Naive thymus-derived CD4-positive, alpha-beta T cell (primary cell): ENCODE measurements around the gene BRI3BP. TPM values are rescaled to one million over a fixed set of nuclear protein-coding genes. Genes with fewer than 3 reads are reported as not detected.

Source experiments
- ATAC-seq: fragments of 150-1000 bp; cut with Tn5 transposase; 2 replicates; pipeline ENCODE4 v1.10.0; 2021; ENCODE audit warnings: mild to moderate bottlenecking, moderate library complexity
- CTCF ChIA-PET: fragments of 350-600 bp; sonication (Branson Sonifier 250); formaldehyde crosslinking; loops from one replicate; lab custom pipeline; 2021; ENCODE audit warnings: antibody characterized with exemption; lab: Charles Lee
- POLR2A ChIA-PET: fragments of 350-600 bp; sonication (Branson Sonifier 250); formaldehyde crosslinking; loops from one replicate; lab custom pipeline; 2021; ENCODE audit warnings: antibody characterized with exemption, inconsistent platforms; lab: Charles Lee
- DNase-seq, 9 donors: peaks; one replicate each; pipeline versions ENCODE4 v3.0.0 to v3.0.0-alpha.2; 2020 to 2022; ENCODE audit warnings: mixed read lengths in 1 of 9
- H3K27ac ChIP-seq: one replicate; pipeline ENCODE4 v1.7.0; 2013; ENCODE audit warnings: mild to moderate bottlenecking, low read depth, low read length, moderate library complexity
- H3K27me3 ChIP-seq, 2 donors: one replicate each; pipeline ENCODE4 v1.7.0; 2013; ENCODE audit warnings: low read length in 2 of 2, mild to moderate bottlenecking in 2 of 2, moderate library complexity in 2 of 2; ENCODE audit not compliant: control insufficient read depth in 2 of 2, insufficient read depth in 2 of 2
- H3K36me3 ChIP-seq, 3 experiments: 1 replicate in 2 of 3; 2 replicates in 1 of 3; pipeline ENCODE4 v1.7.0; 2013; ENCODE audit warnings: low read length in 3 of 3, mild to moderate bottlenecking in 3 of 3, moderate library complexity in 1 of 3; ENCODE audit not compliant: insufficient read depth in 3 of 3, control insufficient read depth in 2 of 3
- H3K4me1 ChIP-seq, 2 donors: one replicate each; pipeline ENCODE4 v1.7.0; 2013; ENCODE audit warnings: low read length in 2 of 2, mild to moderate bottlenecking in 2 of 2, moderate library complexity in 1 of 2; ENCODE audit not compliant: control insufficient read depth in 2 of 2, insufficient read depth in 2 of 2
- H3K4me3 ChIP-seq: 2 replicates; pipeline ENCODE4 v1.7.0; 2013; ENCODE audit warnings: mild to moderate bottlenecking, low read length
- H3K9me3 ChIP-seq, 3 experiments: 1 replicate in 2 of 3; 2 replicates in 1 of 3; pipeline ENCODE4 v1.7.0; 2013; ENCODE audit warnings: low read length in 3 of 3; ENCODE audit not compliant: control insufficient read depth in 2 of 3
- H3K27ac Mint-ChIP-seq, 9 donors: one replicate each; pipeline ENCODE4 v1.8.0; 2020 to 2022; ENCODE audit warnings: mixed read lengths in 9 of 9, mild to moderate bottlenecking in 8 of 9, moderate library complexity in 5 of 9, inconsistent platforms in 2 of 9
- H3K27me3 Mint-ChIP-seq, 5 donors: one replicate each; pipeline ENCODE4 v1.8.0; 2021 to 2022; ENCODE audit warnings: mixed read lengths in 5 of 5, mild to moderate bottlenecking in 1 of 5
- H3K36me3 Mint-ChIP-seq, 5 donors: one replicate each; pipeline ENCODE4 v1.8.0; 2020 to 2022; ENCODE audit warnings: mixed read lengths in 5 of 5, mild to moderate bottlenecking in 3 of 5, inconsistent platforms in 1 of 5
- H3K4me1 Mint-ChIP-seq, 7 donors: one replicate each; pipeline ENCODE4 v1.8.0; 2020 to 2022; ENCODE audit warnings: mixed read lengths in 7 of 7, mild to moderate bottlenecking in 3 of 7, inconsistent platforms in 1 of 7
- H3K4me3 Mint-ChIP-seq, 10 donors: one replicate each; pipeline ENCODE4 v1.8.0; 2020 to 2022; ENCODE audit warnings: mild to moderate bottlenecking in 10 of 10, mixed read lengths in 10 of 10, moderate library complexity in 6 of 10, inconsistent platforms in 2 of 10
- H3K9me3 Mint-ChIP-seq, 11 donors: one replicate each; pipeline ENCODE4 v1.8.0; 2020 to 2022; ENCODE audit warnings: mixed read lengths in 11 of 11, mild to moderate bottlenecking in 4 of 11, inconsistent platforms in 1 of 11, moderate library complexity in 1 of 11
- intact Hi-C, 2 donors: fragments of 100-400 bp; cut with micrococcal nuclease; formaldehyde crosslinking; loops; one replicate each; pipeline ENCODE4 v1.15.1; 2023
- polyA plus RNA-seq, 2 donors: library from polyadenylated mRNA; unstranded; fragments of 300-500 nt; fragmentation: Illumina TruSeq; gene quantifications; one replicate each; pipeline ENCODE4 v1.2.3, GENCODE V29; 2021
- total RNA-seq, 6 experiments: library from RNA in 5 of 6; stranded (reverse) in 5 of 6; gene quantifications; 1 replicate in 5 of 6; 2 replicates in 1 of 6; pipeline ENCODE4 v1.2.3 and lab custom pipeline; 2021 to 2026

BRI3BP gene
- total and polyA plus RNA-seq, 7 experiments from 2014 or later = 2.7 to 19.8 (median 5.8) TPM

DNA sequence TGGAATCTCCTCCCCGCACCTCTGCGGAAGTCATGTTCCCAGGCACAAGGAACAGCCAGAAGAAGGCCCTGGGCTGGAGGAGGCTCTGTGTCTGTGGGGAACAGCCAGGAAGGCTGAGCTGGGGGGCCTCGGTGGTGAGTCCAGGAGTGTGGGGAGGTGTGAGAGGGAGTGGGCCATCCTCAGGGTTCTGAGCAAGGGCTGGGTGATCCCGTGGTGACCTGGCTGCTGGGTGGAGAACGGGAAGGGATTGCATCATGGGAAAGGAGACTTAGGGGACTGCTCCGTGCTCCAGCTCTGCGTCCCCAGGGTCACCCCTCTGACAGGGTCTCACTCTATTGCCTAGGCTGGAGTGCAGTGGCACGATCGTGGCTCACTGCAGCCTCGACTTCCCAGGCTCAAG lies 85.6 kb downstream of the BRI3BP start:
- no peaks in the 10 kb centered on the region for H3K4me1 ChIP-seq
- peaks cover 17 to 48% (median 22%) of the 10 kb centered on the region in 5 donors for H3K36me3 Mint-ChIP-seq
- CTCF ChIA-PET = interaction anchor here (0.7 kb wide), 1 partner anchor 9 kb away, joined by 4 read pairs; no protein-coding TSS in a partner anchor
- H3K9me3 ChIP-seq = no peaks in the 10 kb centered on the region
- H3K4me3 Mint-ChIP-seq = no peak overlapping the region
- H3K4me3 ChIP-seq = no peak overlapping the region
- H3K27me3 Mint-ChIP-seq = no peaks in the 10 kb centered on the region
- ATAC-seq (no peak), DNase-seq (no peak)
- POLR2A ChIA-PET = no interaction called here
- H3K9me3 Mint-ChIP-seq = no peaks in the 10 kb centered on the region
- intact Hi-C loops = no loop called here
- no peak overlapping the region for H3K27ac Mint-ChIP-seq
- peaks cover 0 to 7% (median 0%) of the 10 kb centered on the region in 7 donors for H3K4me1 Mint-ChIP-seq
- H3K27ac ChIP-seq = no peak overlapping the region
- H3K27me3 ChIP-seq = no peaks in the 10 kb centered on the region
- peaks cover 0 to 30% (median 5%) of the 10 kb centered on the region in 3 experiments for H3K36me3 ChIP-seq

DNA sequence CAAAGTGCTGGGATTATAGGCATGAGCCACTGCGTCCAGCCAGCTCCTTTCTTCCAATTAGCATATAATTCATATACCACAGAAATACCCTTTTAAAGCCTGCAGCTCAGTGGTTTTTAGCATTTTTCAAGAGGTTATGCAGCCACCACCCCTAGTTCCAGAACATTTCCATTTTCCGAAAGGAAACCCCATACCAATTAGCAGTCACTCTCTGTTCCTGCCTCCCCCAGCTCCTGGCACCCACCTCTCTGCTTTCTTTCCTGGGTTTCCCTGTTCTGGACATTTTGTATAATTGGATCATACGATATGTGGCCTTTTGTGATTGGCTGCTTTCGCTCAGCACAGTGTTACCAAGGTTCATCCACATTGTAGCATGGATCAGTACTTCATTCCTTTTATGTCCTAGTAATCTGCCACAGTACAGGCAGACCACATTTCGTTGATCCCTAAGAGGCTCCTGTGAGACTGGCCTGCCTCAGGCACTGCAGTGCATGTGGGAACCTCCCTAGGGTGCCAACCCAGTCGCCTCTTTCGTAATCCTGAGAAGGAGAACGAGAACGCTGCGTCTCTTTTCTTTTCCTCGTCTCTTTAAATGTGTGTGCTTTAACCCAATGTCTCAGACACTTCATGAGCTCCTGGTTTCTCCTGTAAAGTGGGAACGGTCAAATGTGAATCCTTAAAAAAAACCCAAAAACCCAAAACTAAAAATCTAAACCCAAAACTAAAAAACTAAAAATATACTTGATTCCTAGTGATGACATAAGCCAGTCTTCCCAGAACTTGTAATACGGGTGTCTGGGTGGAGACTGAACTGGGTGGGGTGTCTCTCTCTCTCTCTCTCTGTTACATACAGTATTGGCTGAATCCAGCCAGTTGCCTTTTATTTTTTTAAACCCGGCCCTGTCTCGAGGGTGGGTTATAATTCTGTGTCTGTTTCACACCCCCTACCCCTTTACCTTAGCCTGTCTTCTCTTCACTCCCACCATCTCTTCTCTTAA lies 86.5 kb downstream of the BRI3BP start:
- H3K36me3 Mint-ChIP-seq = peaks cover 20 to 51% (median 22%) of the 10 kb centered on the region in 5 donors

More for the DNA sequence above, 86.5 kb downstream of the BRI3BP start:
- H3K4me1 Mint-ChIP-seq = peaks cover 0 to 7% (median 0%) of the 10 kb centered on the region in 7 donors
- CTCF ChIA-PET = interaction anchor here (0.5 kb wide), 1 partner anchor 83 kb away, joined by 3 read pairs; no protein-coding TSS in a partner anchor
- intact Hi-C loops = no loop called here
- H3K4me3 Mint-ChIP-seq = no peak overlapping the region
- Histone ChIP-seq H3K36me3 (peaks cover 0 to 33% (median 5%) of the 10 kb centered on the region in 3 experiments), H3K9me3 (no peaks in the 10 kb centered on the region), H3K27ac (no peak overlapping the region), H3K4me1 (no peaks in the 10 kb centered on the region), H3K27me3 (no peaks in the 10 kb centered on the region), H3K4me3 (no peak overlapping the region)
- ATAC-seq = no peak
- DNase-seq = no peak
- no peaks in the 10 kb centered on the region for H3K9me3 Mint-ChIP-seq
- H3K27me3 Mint-ChIP-seq = no peaks in the 10 kb centered on the region
- no peak overlapping the region for H3K27ac Mint-ChIP-seq
- POLR2A ChIA-PET = no interaction called here

Other genes starting within 250 kb of the BRI3BP start
- 1 to 10 TPM; 2.5 to 7.1 (median 4.3) TPM for gene SCARB1, start 129.8 kb upstream of the BRI3BP start, total RNA-seq
- gene SCARB1, start 129.8 kb upstream of the BRI3BP start, polyA plus RNA-seq = 1 to 10 TPM; 2.2 to 2.6 TPM
- 1,000 to 10,000 TPM in 1 of 5 experiments, 100 to 1,000 TPM in 4; 753 to 1,510 (median 913) TPM for gene UBC, start 79.0 kb upstream of the BRI3BP start, total RNA-seq
- 1,000 to 10,000 TPM; 1,135 to 1,865 TPM for gene UBC, start 79.0 kb upstream of the BRI3BP start, polyA plus RNA-seq
- gene DHX37, start 4.5 kb upstream of the BRI3BP start, total RNA-seq = 10 to 100 TPM; 24.8 to 36.6 (median 29.8) TPM
- gene DHX37, start 4.5 kb upstream of the BRI3BP start, polyA plus RNA-seq = 1 to 10 TPM; 3.4 to 5.0 TPM
- 10 to 100 TPM; 11.6 to 21.7 (median 14.8) TPM for gene AACS, start 71.8 kb downstream of the BRI3BP start, total RNA-seq
- gene AACS, start 71.8 kb downstream of the BRI3BP start, polyA plus RNA-seq = 10 to 100 TPM; 13.2 to 17.2 TPM
- gene TMEM132B, start 192.7 kb downstream of the BRI3BP start, total RNA-seq = not detected
- not detected for gene TMEM132B, start 192.7 kb downstream of the BRI3BP start, polyA plus RNA-seq